HL-60/S4 (cell line): ENCODE data around the gene NKX1-1.

Experiments used
- in situ Hi-C: fragments of 300-500 bp; cut with MboI; formaldehyde crosslinking; loops from 2 replicates; pipeline ENCODE4 v1.14.3; 2022; ENCODE audit warnings: low sequenced_read_pairs

Gene NKX1-1

GRCh38 chr4:1375051-1375721 lies 31.1 kb downstream of the NKX1-1 start:
- in situ Hi-C loops: no loop called here

DNA sequence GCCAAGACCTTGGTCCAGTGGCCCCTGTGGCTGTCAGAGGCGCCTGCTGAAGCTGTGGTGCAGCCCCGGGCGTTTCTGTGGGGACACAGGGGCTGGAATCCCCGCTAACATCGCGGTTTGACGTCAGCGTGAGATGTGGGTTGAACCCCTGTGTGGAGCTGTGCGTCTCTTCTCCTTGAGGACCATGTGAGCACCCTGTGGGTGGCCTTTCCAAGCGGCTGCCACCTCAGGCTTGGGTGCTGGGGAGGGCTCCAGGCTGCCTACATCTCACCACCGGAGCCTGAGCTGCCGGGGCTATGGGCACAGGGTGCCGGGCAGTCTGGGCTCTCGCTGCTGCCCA lies 31.6 kb downstream of the NKX1-1 start:
- in situ Hi-C loops: loop anchor here (25.0 kb wide), 1 partner anchor 263 kb away; no protein-coding TSS in a partner anchor

DNA sequence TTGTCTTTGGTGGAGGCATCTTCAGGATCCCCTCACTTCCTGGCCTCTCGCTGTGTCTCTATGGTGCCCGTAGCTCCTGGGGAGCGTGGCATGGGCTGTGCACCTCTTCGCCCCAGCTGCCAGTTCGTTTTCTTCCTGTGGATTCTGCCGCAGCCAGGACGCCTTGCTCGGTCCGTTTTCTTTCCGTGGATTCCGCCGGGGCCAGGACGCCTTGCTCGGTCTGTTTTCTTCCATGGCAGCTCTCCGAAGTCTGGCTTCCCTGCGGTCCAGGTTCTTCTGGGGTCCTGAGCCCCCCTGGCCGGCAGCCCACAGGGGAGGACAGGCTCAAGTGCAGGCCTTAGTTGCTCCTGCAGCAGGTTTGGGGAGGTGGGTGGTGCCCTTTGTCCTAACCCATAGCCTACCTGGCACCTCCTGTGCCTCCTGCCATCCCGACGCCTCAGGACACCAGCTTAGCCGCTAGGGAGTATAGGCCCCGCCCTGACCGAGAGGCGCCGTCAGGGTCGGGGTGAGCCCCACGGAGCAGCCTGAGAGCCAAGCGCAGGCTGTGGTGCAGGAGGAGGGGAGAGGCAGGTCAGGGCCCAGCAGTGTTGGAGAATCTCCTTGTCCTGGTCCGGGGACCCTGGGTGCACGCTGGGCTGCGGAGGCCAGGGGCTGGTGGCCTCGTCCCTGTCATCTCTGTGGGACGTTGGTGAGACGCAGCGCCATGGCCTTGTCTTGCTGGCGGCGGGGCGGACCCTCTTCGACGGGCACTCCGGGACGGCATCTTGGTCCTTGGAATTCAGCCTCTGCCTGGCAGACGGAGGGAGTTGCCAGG lies 32.1 kb downstream of the NKX1-1 start:
- in situ Hi-C loops: loop anchor here (25.0 kb wide), 1 partner anchor 263 kb away; no protein-coding TSS in a partner anchor

- in situ Hi-C loops: loop anchor here (25.0 kb wide), 1 partner anchor 265 kb away; no protein-coding TSS in a partner anchor
These were observed 33.7 kb downstream of the NKX1-1 start for GRCh38 chr4:1372576-1372975.

DNA sequence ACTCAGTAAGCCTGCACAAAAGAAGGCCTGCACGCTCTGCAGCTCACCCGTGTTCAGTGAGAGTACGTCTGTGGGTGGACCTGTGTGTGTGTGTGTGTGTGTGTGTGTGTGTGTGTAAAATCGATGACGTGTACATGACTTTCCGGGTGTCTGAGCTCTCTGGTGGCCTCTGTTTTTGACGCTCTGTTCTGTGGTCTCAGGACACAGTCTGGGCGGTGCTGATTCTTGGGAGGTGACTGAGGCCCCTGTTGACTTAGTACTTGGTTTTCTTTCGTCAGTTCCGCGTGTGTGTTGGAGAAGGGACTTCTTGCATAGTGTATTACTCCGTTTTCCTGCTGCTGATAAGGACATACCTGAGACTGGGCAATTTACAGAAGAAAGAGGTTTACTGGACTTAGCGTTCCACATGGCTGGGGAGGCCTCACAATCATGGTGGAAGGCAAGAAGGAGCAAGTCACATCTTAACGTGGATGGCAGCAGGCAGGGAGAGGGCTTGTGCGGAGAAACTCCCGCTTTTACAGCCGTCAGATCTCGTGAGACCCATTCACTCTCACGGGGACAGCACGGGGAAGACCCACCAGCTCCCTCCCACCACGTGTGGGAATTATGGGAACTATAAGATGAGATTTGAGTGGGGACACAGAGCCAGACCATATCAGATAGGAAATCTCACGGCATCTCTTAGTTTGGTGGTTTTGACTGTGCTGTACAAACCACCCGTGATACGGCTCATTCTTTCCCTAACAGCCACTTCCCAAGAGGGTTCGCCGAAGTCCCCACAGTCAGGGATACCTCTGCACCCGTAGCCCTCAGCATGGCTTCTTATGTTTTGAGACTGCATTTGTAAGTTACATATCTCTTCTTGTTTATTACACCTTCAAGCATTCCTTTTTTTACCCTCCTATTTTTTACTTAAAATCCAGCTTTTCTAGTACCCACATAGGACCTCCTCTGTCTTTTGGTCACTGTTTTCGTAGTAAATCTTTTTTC lies 34.8 kb downstream of the NKX1-1 start:
- in situ Hi-C loops: loop anchor here (25.0 kb wide), 1 partner anchor 266 kb away; no protein-coding TSS in a partner anchor

GRCh38 chr4:1370321-1371124 lies 35.7 kb downstream of the NKX1-1 start:
- in situ Hi-C loops: loop anchor here (25.0 kb wide), 1 partner anchor 267 kb away; no protein-coding TSS in a partner anchor

DNA sequence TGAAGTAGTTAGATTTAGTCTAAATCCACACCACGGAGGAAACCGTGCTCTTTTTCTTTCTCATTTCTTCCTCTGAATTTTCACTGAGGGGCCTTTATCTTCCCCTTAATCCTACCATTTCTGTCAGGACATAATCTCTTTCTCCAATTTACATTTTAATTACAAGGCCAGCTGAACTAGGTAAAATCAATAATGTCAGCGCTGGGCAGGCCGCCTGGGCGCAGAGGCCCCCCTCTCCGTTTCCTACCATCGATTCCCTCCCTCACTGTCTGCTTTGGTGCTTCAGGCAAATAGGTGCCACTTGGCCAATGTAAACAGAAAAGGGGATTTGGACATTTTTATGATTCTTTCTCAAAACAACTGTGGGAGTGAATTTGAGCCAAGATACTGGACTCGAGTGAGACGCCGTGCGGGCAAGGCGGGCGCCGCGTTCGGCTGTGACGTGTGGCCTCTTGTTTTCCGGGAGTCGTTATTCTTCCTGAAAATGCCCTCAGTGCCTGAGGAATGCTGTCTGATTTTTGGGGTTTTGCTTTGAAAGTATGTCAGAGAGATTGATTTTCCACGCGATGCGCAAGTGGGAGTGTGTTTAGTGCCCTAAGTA lies 36.7 kb downstream of the NKX1-1 start:
- in situ Hi-C loops: loop anchor here (25.0 kb wide), 1 partner anchor 268 kb away; no protein-coding TSS in a partner anchor

- in situ Hi-C loops: loop anchor here (25.0 kb wide), 1 partner anchor 268 kb away; no protein-coding TSS in a partner anchor
These were observed 37.2 kb downstream of the NKX1-1 start for GRCh38 chr4:1369091-1369450.

DNA sequence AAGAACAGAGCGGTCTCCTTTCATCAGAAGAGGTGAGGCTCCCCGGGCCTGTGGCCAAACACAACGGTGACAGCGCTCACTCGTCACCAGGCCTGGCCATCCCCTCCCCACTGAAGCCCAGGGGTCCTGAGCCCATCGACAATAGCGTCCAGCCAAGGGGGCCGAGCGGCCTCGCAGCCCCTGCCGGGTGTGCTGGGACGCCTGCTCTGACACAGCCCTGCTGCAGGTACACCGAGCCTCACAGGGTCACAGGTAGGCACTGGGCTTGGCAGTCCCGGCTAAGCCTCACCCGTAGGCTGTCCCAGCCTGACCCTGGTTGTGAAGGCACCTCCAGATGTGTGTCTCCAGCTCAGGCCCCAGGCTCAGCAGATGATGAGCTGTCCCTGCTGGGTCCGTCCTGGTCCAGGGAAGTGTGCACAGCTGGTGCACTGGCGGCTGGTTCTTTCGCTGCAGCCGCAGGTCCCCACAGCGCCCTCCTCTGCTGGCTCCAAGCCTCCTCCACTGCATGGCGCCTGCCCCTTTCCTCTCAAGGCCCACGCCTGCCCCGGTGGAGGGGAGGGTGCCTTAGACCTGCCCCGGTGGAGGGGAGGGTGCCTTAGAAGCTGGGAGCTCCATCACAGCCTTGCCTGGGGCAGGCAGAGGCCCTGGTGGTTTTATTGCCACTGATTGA lies 37.7 kb downstream of the NKX1-1 start:
- in situ Hi-C loops: loop anchor here (25.0 kb wide), 1 partner anchor 269 kb away; no protein-coding TSS in a partner anchor

DNA sequence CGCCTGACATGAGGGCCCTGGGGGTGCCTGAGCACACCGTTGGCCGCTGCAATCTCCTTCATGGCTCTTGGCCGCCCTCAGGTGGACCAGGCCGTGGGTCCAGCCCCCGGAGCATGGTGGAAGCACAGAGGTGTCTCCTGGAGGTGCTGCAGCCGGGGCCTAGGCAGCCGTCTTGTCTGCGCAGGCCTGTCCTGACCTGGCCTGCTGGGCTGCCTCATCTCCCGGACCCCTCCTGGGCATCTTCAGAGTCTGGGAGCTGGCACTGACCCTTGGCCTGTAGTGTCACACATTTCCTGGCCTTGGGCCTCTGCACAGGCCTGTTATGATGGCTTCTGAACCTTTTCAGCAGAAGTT lies 38.3 kb downstream of the NKX1-1 start:
- in situ Hi-C loops: loop anchor here (25.0 kb wide), 1 partner anchor 269 kb away; no protein-coding TSS in a partner anchor

GRCh38 chr4:1367230-1367935 lies 38.9 kb downstream of the NKX1-1 start:
- in situ Hi-C loops: loop anchor here (25.0 kb wide), 1 partner anchor 270 kb away; no protein-coding TSS in a partner anchor

DNA sequence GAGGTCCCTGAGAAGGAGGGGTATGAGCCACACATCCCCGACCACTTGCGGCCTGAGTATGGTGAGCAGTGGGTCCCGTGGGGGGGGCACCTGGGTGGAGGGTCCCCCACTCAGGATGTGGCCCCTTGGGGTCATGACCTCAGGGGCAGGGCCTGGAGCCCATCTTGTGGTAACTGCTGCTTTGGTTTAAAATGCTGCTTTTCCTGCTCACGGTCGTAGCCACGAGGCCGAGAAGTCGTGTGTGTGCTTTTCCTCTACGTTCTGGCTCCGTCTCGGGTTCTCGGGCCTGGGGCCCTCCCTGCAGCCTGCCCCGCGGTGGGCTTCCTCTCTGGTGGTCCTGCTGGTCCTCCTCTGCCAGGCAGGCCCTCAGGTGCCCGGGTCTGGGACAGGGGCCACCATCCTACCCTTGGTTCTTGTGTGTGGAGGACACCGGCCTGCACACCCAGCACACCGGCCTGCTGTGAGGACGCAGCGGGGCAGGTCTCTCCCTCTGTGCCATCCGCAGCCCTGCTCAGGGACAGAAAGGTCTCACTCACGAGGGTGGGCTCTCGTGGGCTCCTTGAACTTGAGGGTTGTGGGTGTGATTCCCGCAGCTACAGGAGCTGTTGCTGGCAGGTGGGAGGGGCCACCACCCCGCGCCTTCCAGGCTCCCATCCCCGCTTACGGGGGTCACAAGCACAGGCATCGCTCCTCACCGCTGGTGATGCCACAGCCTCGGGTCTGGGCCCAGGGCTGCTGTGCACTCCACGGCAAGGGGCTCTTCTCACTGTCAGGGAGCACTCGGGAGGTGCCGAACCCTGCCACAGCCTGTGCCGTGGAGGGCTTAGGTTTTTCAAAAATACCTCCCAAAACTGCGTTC lies 39.6 kb downstream of the NKX1-1 start:
- in situ Hi-C loops: loop anchor here (25.0 kb wide), 1 partner anchor 271 kb away; no protein-coding TSS in a partner anchor

DNA sequence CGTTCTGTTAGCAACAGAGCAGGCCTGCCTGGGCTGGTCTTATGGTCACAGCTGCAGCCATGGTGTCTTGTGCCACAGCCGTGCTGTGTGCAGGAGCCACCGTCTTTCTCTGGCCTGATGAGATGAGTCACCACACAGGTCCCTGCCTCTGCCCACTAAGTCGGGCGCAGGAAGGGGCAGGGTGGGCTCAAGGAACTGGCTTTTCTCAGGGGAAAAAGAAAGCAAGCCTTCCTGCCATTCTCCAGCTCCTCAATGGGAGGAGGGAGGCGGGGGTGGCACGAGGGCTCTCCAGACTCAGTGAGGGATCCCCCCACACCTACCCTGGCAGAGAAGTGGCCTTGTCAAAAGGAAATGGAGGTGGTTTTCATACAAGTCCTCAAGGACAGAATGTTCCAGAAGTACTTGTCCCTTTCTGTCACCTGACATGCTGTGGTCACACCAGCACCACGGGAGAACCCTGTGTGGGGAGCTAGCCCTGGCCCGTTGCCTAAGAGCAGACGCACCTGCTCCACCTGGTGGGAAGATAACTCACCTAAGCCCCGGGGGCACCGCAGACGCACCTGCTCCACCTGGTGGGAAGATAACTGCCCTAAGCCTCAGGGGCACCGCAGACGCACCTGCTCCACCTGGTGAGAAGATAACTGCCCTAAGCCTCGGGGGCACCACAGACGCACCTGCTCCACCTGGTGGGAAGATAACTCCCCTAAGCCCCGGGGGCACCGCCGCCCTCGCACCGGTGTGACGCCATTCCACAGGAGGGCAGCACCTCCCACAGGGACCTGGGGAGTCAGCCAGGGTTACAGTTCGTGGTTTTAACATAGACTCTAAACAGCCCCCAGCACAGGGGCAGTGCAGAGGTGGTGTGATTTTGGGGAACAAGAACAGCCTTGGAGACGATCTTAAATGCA lies 40.7 kb downstream of the NKX1-1 start:
- in situ Hi-C loops: loop anchor here (25.0 kb wide), 1 partner anchor 272 kb away; no protein-coding TSS in a partner anchor

- in situ Hi-C loops: loop anchor here (25.0 kb wide), 1 partner anchor 273 kb away; no protein-coding TSS in a partner anchor
These were observed 41.5 kb downstream of the NKX1-1 start for GRCh38 chr4:1364748-1365147.

GRCh38 chr4:1364217-1364616 lies 42.0 kb downstream of the NKX1-1 start:
- in situ Hi-C loops: loop anchor here (25.0 kb wide), 1 partner anchor 273 kb away; no protein-coding TSS in a partner anchor

DNA sequence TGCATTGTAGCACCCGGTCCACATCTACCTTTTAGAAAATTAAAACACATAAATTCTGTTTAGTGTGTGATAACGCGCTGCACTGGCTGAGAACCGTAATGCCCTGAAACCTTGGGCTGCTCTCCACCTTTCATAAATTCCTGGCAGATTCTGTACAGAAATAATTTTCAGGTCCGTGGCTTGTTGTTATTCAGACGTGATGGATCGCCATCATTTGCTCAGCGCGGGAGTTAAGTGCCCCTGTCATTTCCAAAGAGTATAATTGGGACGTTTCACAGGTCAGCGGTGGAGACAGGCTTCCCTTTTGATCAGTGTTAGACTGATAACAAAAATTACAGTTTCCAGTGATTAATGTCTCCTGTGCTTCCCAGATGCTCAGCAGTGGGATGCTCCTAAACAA lies 42.7 kb downstream of the NKX1-1 start:
- in situ Hi-C loops: loop anchor here (25.0 kb wide), 1 partner anchor 274 kb away; no protein-coding TSS in a partner anchor
